ENCODE data around the gene CDH24.

Gene CDH24, protein sequence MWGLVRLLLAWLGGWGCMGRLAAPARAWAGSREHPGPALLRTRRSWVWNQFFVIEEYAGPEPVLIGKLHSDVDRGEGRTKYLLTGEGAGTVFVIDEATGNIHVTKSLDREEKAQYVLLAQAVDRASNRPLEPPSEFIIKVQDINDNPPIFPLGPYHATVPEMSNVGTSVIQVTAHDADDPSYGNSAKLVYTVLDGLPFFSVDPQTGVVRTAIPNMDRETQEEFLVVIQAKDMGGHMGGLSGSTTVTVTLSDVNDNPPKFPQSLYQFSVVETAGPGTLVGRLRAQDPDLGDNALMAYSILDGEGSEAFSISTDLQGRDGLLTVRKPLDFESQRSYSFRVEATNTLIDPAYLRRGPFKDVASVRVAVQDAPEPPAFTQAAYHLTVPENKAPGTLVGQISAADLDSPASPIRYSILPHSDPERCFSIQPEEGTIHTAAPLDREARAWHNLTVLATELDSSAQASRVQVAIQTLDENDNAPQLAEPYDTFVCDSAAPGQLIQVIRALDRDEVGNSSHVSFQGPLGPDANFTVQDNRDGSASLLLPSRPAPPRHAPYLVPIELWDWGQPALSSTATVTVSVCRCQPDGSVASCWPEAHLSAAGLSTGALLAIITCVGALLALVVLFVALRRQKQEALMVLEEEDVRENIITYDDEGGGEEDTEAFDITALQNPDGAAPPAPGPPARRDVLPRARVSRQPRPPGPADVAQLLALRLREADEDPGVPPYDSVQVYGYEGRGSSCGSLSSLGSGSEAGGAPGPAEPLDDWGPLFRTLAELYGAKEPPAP

DNA sequence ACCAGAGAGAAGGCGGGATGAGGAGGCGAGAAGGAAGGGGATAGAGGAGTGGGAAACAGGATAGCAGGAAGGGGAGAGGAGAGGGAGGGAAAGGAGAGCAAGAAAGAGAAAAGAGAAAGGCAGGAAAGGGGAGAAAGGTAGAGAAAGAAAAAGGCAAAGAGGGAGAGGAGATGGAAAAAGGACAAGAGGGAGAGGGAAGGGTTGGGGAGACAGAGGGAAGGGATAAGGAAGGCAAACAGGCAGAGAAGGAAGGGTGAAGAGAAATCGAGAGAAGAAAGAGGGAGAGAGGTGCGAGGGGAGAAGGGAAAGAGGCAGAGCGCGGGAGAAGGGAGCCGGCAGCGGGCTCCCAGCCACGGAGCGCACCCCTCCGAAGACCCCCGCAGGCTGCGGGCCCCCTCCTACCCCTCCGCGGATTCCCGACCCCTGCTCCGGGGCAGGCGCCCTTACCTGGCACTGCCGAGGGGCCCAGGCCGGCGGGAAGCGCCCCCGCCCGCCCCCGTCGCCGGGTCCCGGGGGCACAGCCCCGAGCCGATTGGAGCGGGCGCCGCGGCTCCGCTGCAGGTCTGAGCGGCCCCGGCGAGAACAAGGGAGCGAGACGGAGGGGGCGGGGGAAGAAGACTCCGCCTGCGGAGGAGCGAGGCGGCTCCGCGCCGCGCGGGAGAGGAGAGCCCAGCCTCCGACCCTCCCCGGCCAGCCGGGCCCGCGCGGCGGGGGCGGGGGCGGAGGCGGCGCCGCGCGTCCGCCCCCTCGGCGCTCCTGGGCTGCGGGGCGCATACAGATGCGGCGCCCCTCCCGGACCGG, at the start of gene CDH24:
TSS of gene CDH24 (minus strand) at position 565 of the 801 bp plus-strand sequence. CDS start 1,787 bp downstream, outside the sequence.
- DNase-seq, result peak; percentile 68 to 77

DNA sequence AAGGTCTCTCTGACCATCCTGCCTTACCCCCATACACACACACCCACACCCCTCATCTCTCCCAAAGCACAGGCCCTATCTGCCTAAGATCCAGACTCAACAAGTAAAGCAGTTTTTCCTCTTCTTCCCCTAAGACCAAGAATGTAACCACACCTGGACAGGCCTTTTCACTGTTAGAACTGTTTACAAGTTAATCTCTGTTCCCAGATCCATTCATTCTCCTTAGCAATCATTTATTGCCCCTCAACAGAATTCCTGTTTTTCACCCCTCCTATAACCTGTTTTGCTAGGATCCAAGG, 49.4 kb upstream of the CDH24 start:
- no peak for DNase-seq

DNA sequence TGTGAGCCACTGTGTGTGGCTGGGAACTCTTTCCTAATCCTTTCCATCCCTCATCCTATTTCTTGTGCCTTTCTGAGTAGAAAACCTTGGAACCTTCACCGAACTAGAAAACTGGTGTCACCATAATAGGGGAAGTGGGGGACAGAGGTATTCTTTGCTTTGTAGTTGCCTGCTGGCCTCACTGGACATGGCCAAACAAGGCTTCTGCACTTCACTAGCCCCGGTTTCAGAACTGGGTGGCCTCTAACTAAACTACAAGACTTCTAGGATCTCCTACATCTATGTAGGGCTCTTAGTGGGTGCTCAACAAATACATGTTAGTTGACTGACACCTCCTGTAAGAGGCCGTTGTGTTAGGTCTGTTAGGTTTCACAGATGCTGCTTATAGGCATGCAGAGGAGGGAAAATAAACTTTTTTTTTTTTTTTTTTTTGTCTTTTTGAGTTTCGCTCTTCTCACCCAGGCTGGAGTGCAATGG, 48.1 kb upstream of the CDH24 start:
- DNase-seq, result no peak

DNA sequence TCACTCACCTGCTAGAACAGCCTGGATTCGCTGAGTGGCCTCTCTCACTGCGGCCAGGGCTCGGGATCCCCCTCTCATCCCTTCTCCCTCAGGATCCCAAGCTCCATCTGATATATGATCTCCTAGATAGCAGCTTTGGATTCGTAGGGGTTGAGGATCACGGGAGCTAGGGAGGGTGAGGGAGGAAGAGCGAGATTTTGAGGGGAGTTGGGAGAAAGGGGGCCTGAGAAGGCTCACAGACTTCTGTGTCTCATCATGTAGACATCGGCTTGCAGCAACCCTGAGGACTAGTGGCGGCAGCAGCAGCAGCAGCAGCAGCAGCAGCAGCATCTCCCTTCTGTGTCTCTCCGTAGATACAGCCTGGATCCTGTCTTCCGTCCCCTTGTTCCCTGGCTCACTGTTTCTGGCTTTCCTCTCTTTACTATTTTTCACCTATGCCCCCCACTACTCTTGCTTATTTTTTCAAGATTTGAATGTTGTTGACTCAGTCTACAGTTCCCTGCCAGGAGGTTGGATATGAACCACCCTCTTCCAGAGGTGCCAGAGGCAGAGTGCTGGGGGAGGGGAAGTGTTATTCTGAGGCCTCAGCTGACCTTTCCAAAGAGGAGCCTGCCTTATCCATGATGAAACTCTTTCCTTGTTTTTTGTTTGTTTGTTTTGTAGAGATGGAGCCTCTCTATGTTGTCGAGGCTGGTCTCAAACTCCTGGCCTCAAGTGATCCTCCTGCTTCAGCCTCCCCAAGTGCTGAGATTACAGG, 47.4 kb upstream of the CDH24 start, which contains the start of gene CIROP:
TSS of gene CIROP (minus strand) at position 399 of the 757 bp plus-strand sequence. CDS start at position 330, 69 bp downstream.
- no peak for DNase-seq

DNA sequence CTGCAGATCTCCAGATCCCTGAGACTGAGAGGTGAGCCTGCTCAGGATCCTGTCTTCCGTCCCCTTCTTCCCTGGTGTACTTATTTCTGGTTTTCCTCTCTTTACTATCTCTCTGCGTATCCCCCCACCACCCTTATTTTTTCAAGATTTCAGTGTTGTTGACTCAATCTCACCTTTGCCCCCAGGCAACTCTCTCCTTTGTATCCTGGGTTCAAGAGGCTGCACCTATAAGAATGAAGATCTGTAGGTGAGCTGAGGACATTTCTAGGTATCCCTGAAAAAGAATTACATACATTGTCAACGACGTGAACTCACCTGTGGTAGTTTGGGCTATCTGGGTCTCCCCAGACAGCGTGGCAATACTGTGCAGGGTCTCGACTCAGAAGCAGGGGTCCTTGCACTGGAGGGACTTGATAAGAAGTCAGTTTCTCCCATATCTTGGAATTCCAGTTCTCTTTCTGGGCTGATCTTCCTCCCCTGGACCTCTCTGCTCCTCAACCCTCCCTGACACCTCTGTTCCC, 46.8 kb upstream of the CDH24 start:
- DNase-seq, result no peak

DNA sequence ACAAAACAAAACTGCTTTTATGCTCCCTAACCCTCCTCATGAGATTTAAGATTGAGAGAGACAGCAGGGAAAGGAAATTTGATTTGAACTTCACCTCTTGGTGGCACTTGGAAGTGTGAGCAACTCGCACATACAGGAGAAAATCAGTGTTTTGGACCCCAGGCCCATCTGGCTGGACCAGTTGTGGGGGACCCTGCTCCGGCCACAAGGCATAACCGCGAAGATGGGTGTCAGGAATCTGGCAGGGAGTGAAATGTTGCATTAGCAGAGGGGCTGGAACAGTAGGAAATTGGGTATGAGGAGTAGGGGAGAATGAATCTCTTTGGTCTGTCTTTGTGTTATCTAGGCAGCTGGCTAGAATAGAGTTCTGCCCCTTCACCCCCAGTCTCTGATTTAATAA, 46.3 kb upstream of the CDH24 start:
- DNase-seq, result no peak

DNA sequence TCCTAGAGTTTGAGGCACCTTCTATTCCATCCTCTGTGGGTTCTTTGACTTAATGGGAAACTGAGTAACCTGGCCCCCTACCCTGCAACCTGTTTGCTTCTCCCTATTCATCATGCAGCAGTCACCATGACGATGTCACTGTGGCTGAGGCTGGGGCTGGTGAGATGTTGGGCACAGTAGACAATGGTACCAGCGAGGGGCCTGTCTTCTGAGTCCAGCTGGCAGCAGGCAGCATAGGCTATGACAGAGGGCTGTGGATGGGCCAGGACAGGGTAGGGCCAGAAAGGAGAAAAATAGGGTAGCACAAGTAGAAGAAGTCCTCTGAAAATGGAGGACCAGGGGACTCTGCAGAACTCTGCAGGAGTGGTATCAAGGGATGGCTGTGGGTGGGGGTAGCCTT, 45.5 kb upstream of the CDH24 start:
- DNase-seq, result no peak

DNA sequence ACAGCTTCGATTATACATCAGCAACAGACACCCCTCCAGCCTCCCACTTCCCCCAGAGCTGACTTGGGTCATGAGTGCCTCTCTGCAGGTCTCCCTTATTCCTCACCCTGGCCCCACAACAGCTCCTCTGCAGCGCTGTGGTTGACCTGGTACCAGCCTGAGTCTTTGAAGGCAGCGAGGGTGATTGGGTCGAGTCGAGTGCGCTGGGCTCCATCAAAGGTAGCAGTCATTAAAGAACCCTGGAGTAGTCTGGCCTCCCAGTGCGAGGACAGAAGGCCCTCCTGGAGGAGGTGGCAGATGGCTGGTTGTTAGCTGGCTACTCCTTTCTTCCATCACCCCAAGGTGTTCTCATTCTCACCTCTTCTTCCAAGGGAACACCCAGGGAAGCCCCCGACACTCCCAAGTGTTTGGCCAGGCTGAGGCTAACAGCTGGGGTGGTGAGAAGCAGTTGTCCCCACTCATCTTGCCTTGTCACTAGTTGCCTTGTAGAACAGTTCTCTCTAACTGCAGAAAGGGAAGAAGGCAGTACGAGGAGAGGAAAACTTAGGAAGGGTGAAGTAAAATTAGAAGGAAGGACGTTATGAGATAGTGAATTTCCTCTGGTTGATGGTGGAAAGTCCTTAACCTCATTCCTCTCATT, 44.8 kb upstream of the CDH24 start:
- no peak for DNase-seq

DNA sequence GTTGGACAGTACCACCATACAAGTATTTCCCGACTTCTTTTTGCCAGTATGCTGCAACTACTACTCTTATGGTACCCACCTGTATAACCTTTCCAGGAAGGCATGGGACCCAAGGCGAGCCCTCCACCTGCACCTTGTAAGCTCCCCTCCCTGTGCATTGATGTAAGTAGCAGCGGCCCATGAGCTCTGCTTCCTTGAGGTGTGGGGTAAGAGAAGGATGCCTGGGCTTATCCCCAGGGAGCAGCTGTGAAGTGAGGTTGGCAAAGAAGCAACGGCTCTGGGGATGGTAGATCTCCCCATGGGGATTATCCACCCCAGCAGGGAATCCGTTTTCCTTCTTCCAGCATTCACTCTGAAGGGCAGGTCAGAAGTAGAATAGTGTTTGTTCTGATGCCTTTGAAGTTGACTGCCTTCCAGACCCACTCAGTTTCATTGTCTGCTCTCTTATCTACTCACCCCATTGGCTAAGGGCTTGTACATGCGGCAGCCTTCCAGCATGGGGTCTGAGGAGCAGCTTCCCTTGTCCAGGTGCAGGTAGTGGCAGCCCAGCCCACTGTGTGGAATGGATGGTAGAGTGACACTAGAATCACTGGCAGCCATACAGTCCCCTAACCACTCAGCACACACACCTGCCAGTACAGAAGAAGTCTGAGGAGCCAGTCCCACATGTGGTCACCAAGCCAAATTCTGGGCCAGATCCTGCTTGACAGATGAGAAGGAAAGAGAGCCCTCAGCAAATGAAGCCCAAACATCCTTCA, 44.1 kb upstream of the CDH24 start:
- DNase-seq, result no peak

DNA sequence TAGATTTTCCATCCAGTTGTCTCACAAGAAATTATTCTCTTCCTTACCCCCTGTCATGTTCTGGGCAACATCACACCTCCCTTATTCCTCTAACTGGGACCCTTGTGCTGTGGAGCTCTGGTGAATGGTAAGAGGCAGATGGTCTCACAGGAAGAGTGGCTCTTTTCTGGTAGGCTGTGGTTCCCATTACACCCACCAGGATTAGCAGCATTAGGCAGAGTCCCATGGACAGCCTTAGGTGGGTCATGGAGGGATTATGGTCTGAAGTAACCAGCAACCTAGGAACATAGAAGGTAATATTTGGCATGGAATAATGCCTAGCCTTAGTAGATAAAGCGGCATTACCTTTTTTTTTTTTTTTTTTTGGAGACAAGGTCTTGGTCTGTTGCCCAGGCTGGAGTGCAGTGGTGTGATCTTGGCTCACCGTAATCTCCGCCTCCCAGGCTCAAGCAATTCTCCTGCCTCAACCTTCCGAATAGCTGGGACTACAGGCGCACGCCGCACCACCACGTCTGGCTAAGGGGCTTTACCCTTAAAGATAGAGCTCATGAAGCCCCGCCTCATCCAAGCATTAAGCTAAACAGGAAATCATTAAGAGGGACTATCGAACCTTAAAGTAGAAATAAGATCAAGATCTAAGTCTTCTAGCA, 42.0 kb upstream of the CDH24 start:
- DNase-seq, result no peak

DNA sequence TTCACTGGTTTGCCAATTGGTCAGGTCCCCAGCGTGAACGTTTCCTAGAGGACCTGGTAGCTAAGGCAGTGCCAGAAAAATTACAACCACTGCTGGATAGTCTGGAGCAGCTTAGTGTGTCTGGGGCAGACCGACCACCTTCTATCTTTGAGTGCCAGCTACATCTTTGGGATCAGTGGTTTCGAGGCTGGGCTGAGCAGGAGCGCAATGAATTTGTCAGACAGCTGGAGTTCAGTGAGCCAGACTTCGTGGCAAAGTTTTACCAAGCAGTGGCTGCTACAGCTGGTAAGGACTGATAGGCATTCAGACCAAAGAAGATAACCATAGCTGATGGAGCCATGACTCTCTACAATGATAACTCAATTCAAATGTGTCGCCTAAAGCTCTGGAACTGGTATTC, 40.5 kb upstream of the CDH24 start:
- no peak for DNase-seq

DNA sequence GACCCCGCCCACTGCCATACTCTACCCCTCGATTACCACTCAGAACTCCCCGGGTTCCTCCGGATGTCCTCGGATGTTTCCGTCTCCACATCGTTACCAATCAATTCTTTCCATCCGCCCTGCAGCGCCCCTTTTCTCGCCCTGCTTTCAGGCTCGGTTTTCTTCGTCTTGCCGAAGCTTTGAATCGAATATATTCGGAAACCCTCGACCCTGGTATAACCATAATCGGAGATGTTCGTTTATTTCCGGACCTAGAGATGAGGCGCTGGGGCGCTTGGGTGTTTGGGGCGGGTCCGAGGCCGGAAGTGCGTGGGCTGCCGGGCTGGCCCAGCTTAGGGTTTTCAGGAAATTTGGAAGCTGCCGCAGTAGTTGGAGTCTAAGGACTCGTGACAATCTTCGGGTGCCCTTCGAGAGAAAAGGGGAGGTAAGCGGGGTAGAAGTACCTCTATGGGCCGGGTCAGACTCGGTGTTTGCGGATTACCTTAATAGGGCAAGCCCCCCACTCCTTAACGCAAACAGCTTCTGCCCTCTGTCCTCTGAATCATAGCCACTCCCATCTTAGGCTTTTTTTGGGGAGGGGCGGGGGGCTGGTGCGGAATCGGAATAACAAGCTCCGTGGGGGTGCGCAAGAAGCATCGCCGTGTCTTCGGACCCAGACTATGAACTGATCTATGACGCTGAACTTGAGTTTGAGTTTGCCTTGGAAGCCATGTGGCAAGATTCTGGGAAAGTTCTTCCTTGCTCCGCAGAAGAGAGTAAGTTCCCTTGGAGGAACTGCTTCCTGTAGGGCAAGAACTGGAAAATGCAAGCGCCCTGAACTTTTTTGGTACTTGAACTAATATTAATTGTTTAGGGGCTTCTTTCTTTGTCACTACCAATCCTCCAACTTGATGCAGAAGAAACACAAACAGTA, 38.1 kb upstream of the CDH24 start, which contains the start of gene C14orf119:
TSS of gene C14orf119 (plus strand) at position 310 of the 913 bp plus-strand sequence. CDS start 2,154 bp downstream, outside the sequence.
- DNase-seq, result peak; percentile 99 to 100

DNA sequence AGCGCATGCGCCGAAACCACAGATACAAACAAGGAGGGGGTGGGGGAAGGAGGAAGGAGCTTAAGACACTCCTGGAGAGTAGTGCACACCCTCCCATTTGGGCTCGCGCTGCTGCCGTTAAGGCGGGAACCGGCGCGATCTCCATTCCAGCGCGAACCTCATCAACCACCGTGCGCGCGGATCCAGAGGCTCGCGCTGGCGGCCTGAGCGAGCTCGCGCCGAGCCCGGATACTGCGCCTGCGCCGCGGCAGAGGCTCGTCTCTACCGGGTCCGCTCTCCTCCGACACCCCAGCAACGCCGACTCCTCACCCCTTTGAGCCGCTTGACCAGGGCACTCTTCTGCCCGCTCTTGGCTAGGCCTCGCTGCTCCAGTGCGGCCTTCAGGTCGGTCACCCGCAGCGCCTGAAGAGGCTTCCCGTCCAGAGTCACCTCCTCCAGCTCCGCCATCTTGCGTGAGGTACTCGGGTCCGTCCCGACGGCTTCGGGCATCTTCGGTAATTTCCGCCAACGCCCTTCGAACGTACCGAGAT, 37.4 kb upstream of the CDH24 start, which contains the start of gene ACIN1:
TSS of gene ACIN1 (minus strand) at position 471 of the 530 bp plus-strand sequence. CDS start at position 447, 24 bp downstream.
- DNase-seq, result peak in 1 of 2 experiments; percentile 74

DNA sequence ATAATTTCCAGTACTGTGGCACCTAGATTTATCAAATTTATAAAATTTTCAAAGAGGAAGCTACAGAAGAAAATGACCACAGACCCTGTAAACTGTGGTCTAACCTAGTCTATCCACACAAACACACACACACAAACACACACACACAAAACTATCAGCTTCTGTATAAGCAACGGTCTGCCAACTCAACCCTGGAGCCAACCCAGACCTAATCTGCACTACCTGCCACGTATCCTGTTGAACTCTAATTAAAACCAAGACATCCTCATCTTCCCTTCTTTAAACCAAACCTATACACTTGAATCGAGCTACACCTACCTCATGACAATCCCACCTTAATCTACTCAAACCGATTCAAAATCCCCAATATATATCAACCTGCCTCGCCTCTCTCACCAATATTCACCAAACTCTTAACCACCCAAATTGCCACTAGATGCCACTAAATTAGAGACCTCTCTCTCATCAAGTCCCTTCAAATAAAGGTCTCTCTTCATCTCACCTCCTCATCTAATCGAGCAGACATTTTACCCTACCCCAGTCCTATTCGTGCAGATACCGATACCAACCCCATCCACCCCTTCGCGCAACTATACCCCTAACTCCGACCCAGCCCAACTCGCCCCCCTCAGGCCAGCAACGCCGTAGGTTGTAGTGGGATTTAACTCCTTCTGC, 36.8 kb upstream of the CDH24 start:
- peak in 1 of 2 experiments; percentile 72 for DNase-seq

DNA sequence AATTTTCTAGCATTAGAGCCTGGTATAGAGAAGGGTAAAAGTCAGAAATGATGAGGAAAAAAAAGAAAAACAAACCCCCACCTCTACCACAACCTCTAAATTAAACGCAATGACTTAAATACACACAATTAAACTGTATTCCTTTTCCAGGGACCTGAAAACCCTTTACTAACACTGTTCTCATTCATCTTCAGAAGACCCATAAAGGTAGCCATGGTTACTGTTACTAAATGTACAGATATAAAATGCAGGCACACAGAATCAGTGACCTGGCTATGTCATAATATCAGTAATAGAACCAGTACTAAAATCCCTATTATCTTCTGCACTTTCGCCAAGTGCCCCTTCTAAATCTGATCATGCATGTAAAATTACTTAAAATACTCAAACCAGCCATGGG, 36.2 kb upstream of the CDH24 start:
- DNase-seq, result no peak

DNA sequence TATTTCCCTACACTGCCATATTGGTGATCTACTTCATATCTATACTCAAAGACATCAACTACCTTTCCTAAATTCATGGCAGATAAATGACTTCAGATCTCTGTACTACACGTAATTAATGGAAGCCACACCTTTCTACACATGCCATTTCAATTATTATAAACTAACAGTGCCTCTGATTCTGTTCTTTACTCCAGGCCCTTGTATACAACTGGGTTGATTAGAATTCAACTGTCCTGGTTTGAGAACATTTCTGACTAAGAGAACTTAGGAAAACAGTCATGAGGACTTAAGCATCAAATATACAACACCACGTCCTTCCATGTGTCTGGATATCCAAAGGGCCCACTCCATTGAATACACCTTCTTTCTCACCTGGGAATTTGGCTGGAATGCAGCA, 35.8 kb upstream of the CDH24 start:
- no peak for DNase-seq

DNA sequence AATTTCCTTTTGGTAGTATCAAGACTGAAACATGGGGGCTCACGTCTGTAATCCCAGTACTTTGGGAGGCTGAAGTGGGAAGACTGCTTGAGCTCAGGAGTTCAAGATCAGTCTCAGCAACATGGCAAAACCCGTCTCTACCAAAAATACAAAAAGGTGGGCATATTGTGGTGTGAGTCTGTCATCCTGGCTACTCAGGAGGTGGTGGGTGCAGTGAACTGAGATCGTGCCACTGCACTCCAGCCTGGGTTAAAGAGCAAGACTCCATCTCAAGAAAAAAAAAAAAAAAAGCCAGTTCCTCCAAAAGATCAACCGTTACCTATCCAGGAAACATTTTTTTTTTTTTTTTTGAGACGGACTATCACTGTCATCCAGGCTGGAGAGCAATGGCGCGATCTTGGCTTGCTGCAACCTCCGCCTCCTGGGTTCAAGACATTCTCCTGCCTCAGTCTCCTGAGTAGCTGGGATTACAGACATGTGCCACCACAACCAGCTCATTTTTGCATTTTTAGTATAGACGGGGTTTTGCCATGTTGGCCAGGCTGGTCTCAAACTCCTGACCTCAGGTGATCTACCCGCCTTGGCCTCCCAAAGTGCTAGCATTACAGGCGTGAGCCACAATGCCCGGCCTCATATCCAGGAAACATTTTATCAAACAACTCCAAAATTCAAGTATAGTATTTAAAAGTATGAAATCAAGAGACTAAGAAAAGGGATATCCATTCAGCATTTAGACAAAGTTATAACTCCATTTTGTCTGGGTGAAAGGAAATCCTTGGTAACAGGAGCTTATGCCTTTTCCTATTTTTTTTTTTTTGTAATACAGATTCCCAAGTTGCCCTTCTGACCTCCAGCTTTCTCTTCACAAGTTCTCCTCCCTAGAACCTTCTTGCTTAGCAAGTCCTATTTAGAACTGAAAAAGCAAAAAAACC, 34.2 kb upstream of the CDH24 start:
- no peak for DNase-seq
